Astrocyte (in vitro differentiated cells and primary cell): ENCODE data around the gene PHKA2. TPM values are rescaled to one million over a fixed set of nuclear protein-coding genes. Genes with fewer than 3 reads are reported as not detected.

Experiments used
- DNase-seq: peaks from one replicate; pipeline ENCODE4 v3.0.0-alpha.2; 2010; ENCODE audit warnings: low read depth
- FAIRE-seq: peaks from 2 replicates; lab custom pipeline; 2011; peaks lifted over from hg19 to GRCh38; lab: Jason Lieb, UNC
- H2AFZ ChIP-seq: 2 replicates; pipeline ENCODE4 v1.6.0; 2012; ENCODE audit warnings: low read depth, low read length, inconsistent platforms
- H3K27ac ChIP-seq: 2 replicates; pipeline ENCODE4 v1.5.1; 2011; ENCODE audit warnings: low read depth, low read length, inconsistent platforms
- H3K27me3 ChIP-seq: 2 replicates; pipeline ENCODE4 v1.6.0; 2011; ENCODE audit warnings: low read length, inconsistent platforms; ENCODE audit not compliant: insufficient read depth
- H3K36me3 ChIP-seq: 2 replicates; pipeline ENCODE4 v1.5.1; 2011; ENCODE audit warnings: low read length, inconsistent platforms; ENCODE audit not compliant: insufficient read depth
- H3K4me1 ChIP-seq: 2 replicates; pipeline ENCODE4 v1.5.1; 2011; ENCODE audit warnings: low read length, inconsistent platforms; ENCODE audit not compliant: insufficient read depth
- H3K4me2 ChIP-seq: 2 replicates; pipeline ENCODE4 v1.6.0; 2012; ENCODE audit warnings: low read length, inconsistent platforms
- H3K4me3 ChIP-seq: 2 replicates; pipeline ENCODE4 v1.5.1; 2011; ENCODE audit warnings: low read depth, mild to moderate bottlenecking, low read length, inconsistent platforms; ENCODE audit not compliant: insufficient read depth
- H3K79me2 ChIP-seq: 2 replicates; pipeline ENCODE4 v1.6.0; 2012; ENCODE audit warnings: mild to moderate bottlenecking, low read length, inconsistent platforms; ENCODE audit not compliant: insufficient read depth
- H3K9ac ChIP-seq: 2 replicates; pipeline ENCODE4 v1.6.0; 2012; ENCODE audit warnings: mild to moderate bottlenecking, low read length, inconsistent platforms
- H3K9me3 ChIP-seq: 2 replicates; pipeline ENCODE4 v1.5.1; 2012; ENCODE audit warnings: low read depth, mild to moderate bottlenecking, low read length, inconsistent platforms; ENCODE audit not compliant: insufficient read depth
- H4K20me1 ChIP-seq: 2 replicates; pipeline ENCODE4 v1.6.0; 2012; ENCODE audit warnings: low read length, inconsistent platforms; ENCODE audit not compliant: insufficient read depth
- H3K27ac Mint-ChIP-seq: one replicate; pipeline ENCODE4 v1.8.0; 2021; ENCODE audit warnings: mild to moderate bottlenecking, mixed read lengths; ENCODE audit not compliant: unreplicated experiment
- H3K27me3 Mint-ChIP-seq: one replicate; pipeline ENCODE4 v1.8.0; 2021; ENCODE audit warnings: low read depth, mixed read lengths; ENCODE audit not compliant: unreplicated experiment
- H3K36me3 Mint-ChIP-seq: one replicate; pipeline ENCODE4 v1.8.0; 2021; ENCODE audit warnings: low read depth, mixed read lengths; ENCODE audit not compliant: unreplicated experiment
- H3K4me1 Mint-ChIP-seq: one replicate; pipeline ENCODE4 v1.8.0; 2021; ENCODE audit warnings: low read depth, mixed read lengths; ENCODE audit not compliant: unreplicated experiment
- H3K4me3 Mint-ChIP-seq: one replicate; pipeline ENCODE4 v1.8.0; 2021; ENCODE audit warnings: mild to moderate bottlenecking, moderate library complexity, mixed read lengths; ENCODE audit not compliant: unreplicated experiment
- H3K9me3 Mint-ChIP-seq: one replicate; pipeline ENCODE4 v1.8.0; 2021; ENCODE audit warnings: mild to moderate bottlenecking, mixed read lengths; ENCODE audit not compliant: unreplicated experiment
- CTCF ChIP-seq: IDR thresholded peaks from 2 replicates; pipeline ENCODE4 v1.5.1; 2011; ENCODE audit warnings: low read depth, mild to moderate bottlenecking, inconsistent platforms, low read length, moderate library complexity; ENCODE audit not compliant: insufficient read depth
- EZH2 ChIP-seq: IDR thresholded peaks from 2 replicates; pipeline ENCODE4 v1.6.1; 2012; ENCODE audit warnings: mild to moderate bottlenecking, low read length, inconsistent platforms; ENCODE audit not compliant: insufficient read depth
- total RNA-seq: library from RNA; stranded (reverse); gene quantifications from 2 replicates; pipeline ENCODE4 v1.2.1, GENCODE V29; 2021

The PHKA2 gene
- total RNA-seq, 1 donor from 2014 or later, result 12.4 TPM

DNA sequence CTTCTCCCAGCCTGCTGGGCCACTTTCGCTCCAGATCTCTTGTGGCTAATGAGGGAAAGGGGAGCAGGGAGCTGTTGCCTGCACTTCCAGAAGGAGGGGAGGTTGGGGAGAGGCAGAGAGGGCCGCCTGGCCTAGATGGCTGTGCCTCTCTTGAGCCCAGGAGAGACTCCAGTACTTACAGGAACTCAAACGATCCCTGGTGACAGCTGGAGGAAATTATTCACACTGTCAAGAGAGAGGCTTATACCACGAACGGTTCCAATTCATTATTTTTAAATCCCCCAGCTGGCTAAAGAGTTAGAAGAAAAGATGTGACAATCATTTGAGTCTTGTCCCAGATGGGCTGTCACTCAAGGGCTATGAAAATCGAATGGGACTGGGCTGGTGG is 96.1 kb downstream of the PHKA2 start:
- DNase-seq (no peak), FAIRE-seq (no peak)
- no peaks in the 10 kb centered on the region for H3K36me3 ChIP-seq
- TF ChIP-seq CTCF (no peak), EZH2 (no peak)
- no peak overlapping the region for H3K4me2 ChIP-seq
- peaks cover 14% of the 10 kb centered on the region for H3K4me1 Mint-ChIP-seq
- H3K79me2 ChIP-seq, result no peaks in the 10 kb centered on the region
- no peak overlapping the region for H3K9ac ChIP-seq
- no peaks in the 10 kb centered on the region for H3K27me3 Mint-ChIP-seq
- no peak overlapping the region for H3K27ac ChIP-seq
- peaks cover 12% of the 10 kb centered on the region for H3K4me1 ChIP-seq
- H3K4me3 Mint-ChIP-seq, result no peak overlapping the region
- no peak overlapping the region for H2AFZ ChIP-seq
- no peaks in the 10 kb centered on the region for H4K20me1 ChIP-seq
- no peaks in the 10 kb centered on the region for H3K36me3 Mint-ChIP-seq
- H3K27ac Mint-ChIP-seq, result no peak overlapping the region
- no peaks in the 10 kb centered on the region for H3K9me3 ChIP-seq
- H3K9me3 Mint-ChIP-seq, result no peaks in the 10 kb centered on the region
- H3K4me3 ChIP-seq, result no peak overlapping the region
- no peaks in the 10 kb centered on the region for H3K27me3 ChIP-seq

GRCh38 chrX:18887177-18887824 is 96.6 kb downstream of the PHKA2 start:
- no peaks in the 10 kb centered on the region for H3K36me3 Mint-ChIP-seq
- no peak overlapping the region for H3K4me3 Mint-ChIP-seq
- Histone ChIP-seq H2AFZ (peak overlapping the region; percentile 83), H3K36me3 (no peaks in the 10 kb centered on the region), H3K4me3 (no peak overlapping the region), H3K9ac (no peak overlapping the region), H3K27ac (no peak overlapping the region), H3K4me2 (peak overlapping the region; percentile 83), H3K9me3 (no peaks in the 10 kb centered on the region), H3K4me1 (peaks cover 12% of the 10 kb centered on the region), H4K20me1 (no peaks in the 10 kb centered on the region), H3K27me3 (no peaks in the 10 kb centered on the region), H3K79me2 (no peaks in the 10 kb centered on the region)
- no peaks in the 10 kb centered on the region for H3K27me3 Mint-ChIP-seq
- no peak for FAIRE-seq
- no peak overlapping the region for H3K27ac Mint-ChIP-seq
- H3K9me3 Mint-ChIP-seq, result no peaks in the 10 kb centered on the region
- TF ChIP-seq CTCF, result no peak
- TF ChIP-seq EZH2, result no peak
- no peak for DNase-seq
- H3K4me1 Mint-ChIP-seq, result peaks cover 14% of the 10 kb centered on the region
